Chondrocyte (in vitro differentiated cells): ENCODE results near the gene NOL8. TPM values are rescaled to one million over a fixed set of nuclear protein-coding genes. Genes with fewer than 3 reads are reported as not detected.

Experiments used
- DNase-seq: peaks from one replicate; pipeline ENCODE4 v3.0.0; 2021; ENCODE audit warnings: mixed read lengths, low spot score
- H3K27ac Mint-ChIP-seq: one replicate; pipeline ENCODE4 v1.8.0; 2021; ENCODE audit warnings: mild to moderate bottlenecking, moderate library complexity, mixed read lengths; ENCODE audit not compliant: unreplicated experiment
- H3K27me3 Mint-ChIP-seq: 2 replicates; pipeline ENCODE4 v1.8.0; 2021; ENCODE audit warnings: low read depth, mixed read lengths
- H3K36me3 Mint-ChIP-seq: 2 replicates; pipeline ENCODE4 v1.8.0; 2021; ENCODE audit warnings: low read depth, mixed read lengths
- H3K4me1 Mint-ChIP-seq: 2 replicates; pipeline ENCODE4 v1.8.0; 2021; ENCODE audit warnings: low read depth, mild to moderate bottlenecking, mixed read lengths
- H3K4me3 Mint-ChIP-seq: one replicate; pipeline ENCODE4 v1.8.0; 2021; ENCODE audit warnings: mild to moderate bottlenecking, moderate library complexity, mixed read lengths; ENCODE audit not compliant: unreplicated experiment
- H3K9me3 Mint-ChIP-seq: 2 replicates; pipeline ENCODE4 v1.8.0; 2021; ENCODE audit warnings: low read depth, mixed read lengths
- CTCF ChIP-seq: fragments of 200-600 bp; sonication (generic); IDR thresholded peaks from 2 replicates; pipeline ENCODE4 v1.5.0; 2021; ENCODE audit warnings: antibody characterized with exemption, mild to moderate bottlenecking, moderate library complexity
- total RNA-seq: library from RNA; stranded (reverse); gene quantifications from 3 replicates; pipeline ENCODE4 v1.2.1, GENCODE V29; 2021

The NOL8 gene
- total RNA-seq, 1 donor from 2014 or later = 28.3 TPM

GRCh38 chr9:92312887-92313623 is 12.1 kb downstream of the NOL8 start:
- DNase-seq = no peak
- peaks cover 23% of the 10 kb centered on the region for H3K4me1 Mint-ChIP-seq
- no peaks in the 10 kb centered on the region for H3K27me3 Mint-ChIP-seq
- no peak overlapping the region for H3K27ac Mint-ChIP-seq
- peaks cover 39% of the 10 kb centered on the region for H3K36me3 Mint-ChIP-seq
- TF ChIP-seq CTCF = no peak
- no peak overlapping the region for H3K4me3 Mint-ChIP-seq
- H3K9me3 Mint-ChIP-seq = no peaks in the 10 kb centered on the region

- Mint-ChIP-seq H3K9me3 (no peaks in the 10 kb centered on the region), H3K36me3 (peaks cover 37% of the 10 kb centered on the region), H3K4me3 (no peak overlapping the region), H3K27me3 (no peaks in the 10 kb centered on the region), H3K27ac (no peak overlapping the region), H3K4me1 (peaks cover 23% of the 10 kb centered on the region)
- DNase-seq = no peak
- TF ChIP-seq CTCF = no peak
Measured at GRCh38 chr9:92310562-92310961, 14.6 kb downstream of the NOL8 start.

GRCh38 chr9:92308893-92309292 is 16.3 kb downstream of the NOL8 start:
- no peak for DNase-seq
- no peaks in the 10 kb centered on the region for H3K27me3 Mint-ChIP-seq
- TF ChIP-seq CTCF = no peak
- H3K4me3 Mint-ChIP-seq = no peak overlapping the region
- peaks cover 40% of the 10 kb centered on the region for H3K36me3 Mint-ChIP-seq
- H3K4me1 Mint-ChIP-seq = peaks cover 23% of the 10 kb centered on the region
- no peak overlapping the region for H3K27ac Mint-ChIP-seq
- no peaks in the 10 kb centered on the region for H3K9me3 Mint-ChIP-seq

- no peak overlapping the region for H3K27ac Mint-ChIP-seq
- H3K36me3 Mint-ChIP-seq = peaks cover 39% of the 10 kb centered on the region
- no peak overlapping the region for H3K4me3 Mint-ChIP-seq
- no peaks in the 10 kb centered on the region for H3K4me1 Mint-ChIP-seq
- H3K9me3 Mint-ChIP-seq = no peaks in the 10 kb centered on the region
- no peak for DNase-seq
- no peaks in the 10 kb centered on the region for H3K27me3 Mint-ChIP-seq
- no peak for TF ChIP-seq CTCF
Measured at GRCh38 chr9:92300936-92301335, 24.2 kb downstream of the NOL8 start.

GRCh38 chr9:92299116-92299515 is 26.0 kb downstream of the NOL8 start:
- TF ChIP-seq CTCF = no peak
- H3K27ac Mint-ChIP-seq = no peak overlapping the region
- H3K4me1 Mint-ChIP-seq = peaks cover 11% of the 10 kb centered on the region
- no peaks in the 10 kb centered on the region for H3K27me3 Mint-ChIP-seq
- DNase-seq = no peak
- no peak overlapping the region for H3K4me3 Mint-ChIP-seq
- H3K9me3 Mint-ChIP-seq = no peaks in the 10 kb centered on the region
- H3K36me3 Mint-ChIP-seq = peaks cover 30% of the 10 kb centered on the region
